GM12875 (cell line): ENCODE data around the gene TBXAS1.

Experiments
- H3K4me3 ChIP-seq: one replicate; pipeline ENCODE4 v1.5.1; 2011; ENCODE audit warnings: low read depth, low read length, control low read depth
- CTCF ChIP-seq: IDR thresholded peaks from 2 replicates; pipeline ENCODE4 v1.5.1; 2011; ENCODE audit warnings: low read depth, mild to moderate bottlenecking, control low read depth, inconsistent platforms, low read length, moderate library complexity, borderline replicate concordance; ENCODE audit not compliant: insufficient read depth

Gene TBXAS1

GRCh38 chr7:139946533-139946932, 117.5 kb downstream of the TBXAS1 start:
- H3K4me3 ChIP-seq = no peak overlapping the region
- TF ChIP-seq CTCF = no peak

GRCh38 chr7:139947021-139947420, 118.0 kb downstream of the TBXAS1 start:
- no peak overlapping the region for H3K4me3 ChIP-seq
- no peak for TF ChIP-seq CTCF

- TF ChIP-seq CTCF = no peak
- H3K4me3 ChIP-seq = no peak overlapping the region
Observed at GRCh38 chr7:139948167-139948566, 119.1 kb downstream of the TBXAS1 start.

- no peak for TF ChIP-seq CTCF
Observed at GRCh38 chr7:139948587-139949335, 119.7 kb downstream of the TBXAS1 start.

GRCh38 chr7:139949629-139950028, 120.6 kb downstream of the TBXAS1 start:
- no peak for TF ChIP-seq CTCF
- no peak overlapping the region for H3K4me3 ChIP-seq

More at GRCh38 chr7:139948587-139949335, 119.7 kb downstream of the TBXAS1 start:
- H3K4me3 ChIP-seq = no peak overlapping the region

- no peak overlapping the region for H3K4me3 ChIP-seq
- no peak for TF ChIP-seq CTCF
Observed at GRCh38 chr7:139950881-139951525, 121.9 kb downstream of the TBXAS1 start.

GRCh38 chr7:139953229-139953628, 124.2 kb downstream of the TBXAS1 start:
- no peak overlapping the region for H3K4me3 ChIP-seq
- TF ChIP-seq CTCF = no peak
